NCI-H524 (cell line): ENCODE measurements around the gene NLRP5.
A peak's percentile ranks its signal among the peaks of the same experiment; 100 is the strongest.
"Not testable (repeated sequence)": the region's sequence is repeated elsewhere in the genome, so short reads cannot be mapped to it uniquely, and the experiment has no call there.

Experiments used
- DNase-seq, 2 experiments: peaks; one replicate each; lab custom pipeline; 2025; lab: John Stamatoyannopoulos, UW

The NLRP5 gene

GRCh38 chr19:56098731-56099568, 112.4 kb downstream of the NLRP5 start:
- no peak for DNase-seq

GRCh38 chr19:56099638-56100539, 113.3 kb downstream of the NLRP5 start:
- no peak for DNase-seq

GRCh38 chr19:56101095-56101494, 114.5 kb downstream of the NLRP5 start:
- DNase-seq: no peak

- no peak for DNase-seq
These were observed 115.4 kb downstream of the NLRP5 start for GRCh38 chr19:56101746-56102535.

- DNase-seq: no peak
These were observed 116.5 kb downstream of the NLRP5 start for GRCh38 chr19:56103027-56103614.

GRCh38 chr19:56104423-56104822, 117.8 kb downstream of the NLRP5 start:
- DNase-seq: no peak

- DNase-seq: peak; percentile 31 to 65
These were observed 118.6 kb downstream of the NLRP5 start for GRCh38 chr19:56105090-56105701.

GRCh38 chr19:56105831-56106396, 119.3 kb downstream of the NLRP5 start:
- not testable (repeated sequence) for DNase-seq

GRCh38 chr19:56106397-56106849, 119.8 kb downstream of the NLRP5 start:
- no peak for DNase-seq

GRCh38 chr19:56106993-56107392, 120.4 kb downstream of the NLRP5 start:
- DNase-seq: no peak

GRCh38 chr19:56107626-56108351, 121.2 kb downstream of the NLRP5 start:
- DNase-seq: no peak

- DNase-seq: no peak
These were observed 122.0 kb downstream of the NLRP5 start for GRCh38 chr19:56108447-56109195.

- no peak for DNase-seq
These were observed 122.7 kb downstream of the NLRP5 start for GRCh38 chr19:56109226-56109625.

- DNase-seq: no peak
These were observed 124.2 kb downstream of the NLRP5 start for GRCh38 chr19:56110515-56111448.
